ENCODE data around the gene CIC.

DNA sequence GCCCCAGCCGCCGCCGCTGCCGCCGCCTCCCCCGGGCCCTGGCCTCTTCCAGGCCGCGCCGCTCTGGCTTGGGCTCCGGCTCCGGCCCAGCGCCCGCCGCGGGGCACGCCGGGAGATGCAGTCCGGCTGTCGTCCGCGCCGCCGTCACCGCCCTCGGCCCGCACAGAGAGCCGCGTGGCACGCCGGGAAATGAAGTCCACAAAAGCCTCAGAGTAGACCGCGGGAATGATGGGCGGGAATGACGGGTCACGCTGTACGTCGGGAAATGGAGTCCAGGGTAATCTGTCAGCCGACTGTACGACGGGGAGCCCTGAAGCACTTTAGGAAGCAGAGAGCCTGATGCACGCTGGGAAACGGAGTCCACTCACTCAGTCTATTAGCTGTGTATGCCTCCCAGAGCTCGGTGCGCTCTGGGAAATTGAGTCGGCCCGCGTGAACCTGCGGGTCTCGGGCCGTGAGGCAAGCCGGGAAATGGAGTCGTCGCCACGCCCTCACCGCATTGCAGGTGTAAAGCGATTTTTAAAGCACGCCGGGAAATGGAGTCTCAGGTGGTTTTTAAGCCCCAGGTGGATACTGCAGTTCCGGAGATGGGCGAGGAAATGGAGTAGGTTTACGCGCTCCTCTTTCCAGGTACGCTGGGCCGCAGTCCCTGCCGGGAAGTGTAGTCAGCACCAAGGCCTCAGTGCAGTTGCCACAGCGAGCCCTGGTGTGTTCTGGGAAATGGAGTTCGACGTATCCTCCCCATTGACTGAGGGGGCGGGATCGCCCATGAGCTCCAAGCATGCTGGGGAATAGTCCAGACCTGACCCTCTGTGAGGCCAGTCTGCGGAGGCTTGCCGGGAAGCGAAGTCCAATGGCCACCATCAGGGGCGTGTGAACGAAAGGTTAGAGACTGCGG lies 26.3 kb upstream of the CIC start, which contains the start of gene GSK3A:
- TF ChIP-seq, protein P1, sequence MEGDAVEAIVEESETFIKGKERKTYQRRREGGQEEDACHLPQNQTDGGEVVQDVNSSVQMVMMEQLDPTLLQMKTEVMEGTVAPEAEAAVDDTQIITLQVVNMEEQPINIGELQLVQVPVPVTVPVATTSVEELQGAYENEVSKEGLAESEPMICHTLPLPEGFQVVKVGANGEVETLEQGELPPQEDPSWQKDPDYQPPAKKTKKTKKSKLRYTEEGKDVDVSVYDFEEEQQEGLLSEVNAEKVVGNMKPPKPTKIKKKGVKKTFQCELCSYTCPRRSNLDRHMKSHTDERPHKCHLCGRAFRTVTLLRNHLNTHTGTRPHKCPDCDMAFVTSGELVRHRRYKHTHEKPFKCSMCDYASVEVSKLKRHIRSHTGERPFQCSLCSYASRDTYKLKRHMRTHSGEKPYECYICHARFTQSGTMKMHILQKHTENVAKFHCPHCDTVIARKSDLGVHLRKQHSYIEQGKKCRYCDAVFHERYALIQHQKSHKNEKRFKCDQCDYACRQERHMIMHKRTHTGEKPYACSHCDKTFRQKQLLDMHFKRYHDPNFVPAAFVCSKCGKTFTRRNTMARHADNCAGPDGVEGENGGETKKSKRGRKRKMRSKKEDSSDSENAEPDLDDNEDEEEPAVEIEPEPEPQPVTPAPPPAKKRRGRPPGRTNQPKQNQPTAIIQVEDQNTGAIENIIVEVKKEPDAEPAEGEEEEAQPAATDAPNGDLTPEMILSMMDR (IDR thresholded peaks at IDR 0.05; ENCODE audit: low read depth, low read length), result no peak
- no peak for TF ChIP-seq EZH2phosphoT487 (IDR thresholded peaks at IDR 0.05; ENCODE audit: low read depth)

Measured in OCI-LY3 (cell line).